Measurements from ENCODE around the gene ZDHHC19.

DNA sequence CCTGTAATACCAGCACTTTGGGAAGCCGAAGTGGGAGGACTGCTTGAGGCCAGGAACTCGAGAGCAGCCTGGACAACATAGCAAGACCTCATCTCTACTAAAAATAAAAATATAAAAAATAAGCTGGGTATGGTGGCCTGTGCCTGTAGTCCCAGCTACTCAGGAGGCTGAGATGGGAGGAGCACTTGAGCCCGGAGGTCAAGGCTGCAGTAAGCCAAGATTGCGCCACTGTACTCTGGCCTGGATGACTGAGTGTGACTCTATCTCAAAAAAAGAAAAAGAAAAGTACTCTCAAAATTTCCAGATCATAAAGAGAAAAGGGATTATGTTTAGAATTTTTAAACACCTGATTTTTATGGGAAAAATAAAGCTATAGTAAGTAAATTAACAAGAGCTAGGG, 29.2 kb upstream of the ZDHHC19 start:
- no peak for TF ChIP-seq POLR2AphosphoS5 (IDR thresholded peaks at IDR 0.05; ENCODE audit: low read depth, low read length)
- no peak for TF ChIP-seq FOXP2 (optimal IDR thresholded peaks at IDR 0.05; ENCODE audit: borderline replicate concordance, extremely low read depth, extremely low read length, insufficient read depth)
- TF ChIP-seq SIN3A (IDR thresholded peaks at IDR 0.05; ENCODE audit: borderline replicate concordance, insufficient read depth, low read length) = no peak
- TF ChIP-seq TAF1 (IDR thresholded peaks at IDR 0.05; ENCODE audit: borderline replicate concordance, insufficient read depth, low read length) = no peak
- TF ChIP-seq, protein P1, sequence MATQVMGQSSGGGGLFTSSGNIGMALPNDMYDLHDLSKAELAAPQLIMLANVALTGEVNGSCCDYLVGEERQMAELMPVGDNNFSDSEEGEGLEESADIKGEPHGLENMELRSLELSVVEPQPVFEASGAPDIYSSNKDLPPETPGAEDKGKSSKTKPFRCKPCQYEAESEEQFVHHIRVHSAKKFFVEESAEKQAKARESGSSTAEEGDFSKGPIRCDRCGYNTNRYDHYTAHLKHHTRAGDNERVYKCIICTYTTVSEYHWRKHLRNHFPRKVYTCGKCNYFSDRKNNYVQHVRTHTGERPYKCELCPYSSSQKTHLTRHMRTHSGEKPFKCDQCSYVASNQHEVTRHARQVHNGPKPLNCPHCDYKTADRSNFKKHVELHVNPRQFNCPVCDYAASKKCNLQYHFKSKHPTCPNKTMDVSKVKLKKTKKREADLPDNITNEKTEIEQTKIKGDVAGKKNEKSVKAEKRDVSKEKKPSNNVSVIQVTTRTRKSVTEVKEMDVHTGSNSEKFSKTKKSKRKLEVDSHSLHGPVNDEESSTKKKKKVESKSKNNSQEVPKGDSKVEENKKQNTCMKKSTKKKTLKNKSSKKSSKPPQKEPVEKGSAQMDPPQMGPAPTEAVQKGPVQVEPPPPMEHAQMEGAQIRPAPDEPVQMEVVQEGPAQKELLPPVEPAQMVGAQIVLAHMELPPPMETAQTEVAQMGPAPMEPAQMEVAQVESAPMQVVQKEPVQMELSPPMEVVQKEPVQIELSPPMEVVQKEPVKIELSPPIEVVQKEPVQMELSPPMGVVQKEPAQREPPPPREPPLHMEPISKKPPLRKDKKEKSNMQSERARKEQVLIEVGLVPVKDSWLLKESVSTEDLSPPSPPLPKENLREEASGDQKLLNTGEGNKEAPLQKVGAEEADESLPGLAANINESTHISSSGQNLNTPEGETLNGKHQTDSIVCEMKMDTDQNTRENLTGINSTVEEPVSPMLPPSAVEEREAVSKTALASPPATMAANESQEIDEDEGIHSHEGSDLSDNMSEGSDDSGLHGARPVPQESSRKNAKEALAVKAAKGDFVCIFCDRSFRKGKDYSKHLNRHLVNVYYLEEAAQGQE (IDR thresholded peaks at IDR 0.05; ENCODE audit: insufficient read depth in 1 of 2, low read depth in 2 of 2, low read length in 2 of 2) = no peak

Data from PFSK-1 (cell line).